ENCODE measurements around the gene WWC2.

DNA sequence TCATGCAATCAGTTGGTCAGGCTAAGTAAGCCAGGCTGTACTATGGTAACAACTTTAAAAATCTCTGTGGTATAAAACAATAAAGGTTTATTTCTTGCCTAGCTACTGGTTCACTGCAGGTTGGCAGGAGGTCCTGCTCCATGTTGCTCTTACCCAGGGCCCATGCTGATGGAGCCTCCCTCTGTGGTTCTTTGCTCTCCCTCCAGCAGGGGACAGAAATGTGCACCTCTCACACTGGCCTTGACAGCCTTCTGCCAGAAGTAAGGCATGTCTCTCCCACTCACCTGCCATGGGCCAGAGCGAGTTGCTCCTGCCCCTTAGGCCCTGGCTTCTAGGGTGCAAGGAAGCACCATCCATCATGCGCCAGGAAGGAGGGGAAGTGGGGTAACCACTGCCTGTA, 189.9 kb downstream of the WWC2 start:
- TF ChIP-seq, protein P1, sequence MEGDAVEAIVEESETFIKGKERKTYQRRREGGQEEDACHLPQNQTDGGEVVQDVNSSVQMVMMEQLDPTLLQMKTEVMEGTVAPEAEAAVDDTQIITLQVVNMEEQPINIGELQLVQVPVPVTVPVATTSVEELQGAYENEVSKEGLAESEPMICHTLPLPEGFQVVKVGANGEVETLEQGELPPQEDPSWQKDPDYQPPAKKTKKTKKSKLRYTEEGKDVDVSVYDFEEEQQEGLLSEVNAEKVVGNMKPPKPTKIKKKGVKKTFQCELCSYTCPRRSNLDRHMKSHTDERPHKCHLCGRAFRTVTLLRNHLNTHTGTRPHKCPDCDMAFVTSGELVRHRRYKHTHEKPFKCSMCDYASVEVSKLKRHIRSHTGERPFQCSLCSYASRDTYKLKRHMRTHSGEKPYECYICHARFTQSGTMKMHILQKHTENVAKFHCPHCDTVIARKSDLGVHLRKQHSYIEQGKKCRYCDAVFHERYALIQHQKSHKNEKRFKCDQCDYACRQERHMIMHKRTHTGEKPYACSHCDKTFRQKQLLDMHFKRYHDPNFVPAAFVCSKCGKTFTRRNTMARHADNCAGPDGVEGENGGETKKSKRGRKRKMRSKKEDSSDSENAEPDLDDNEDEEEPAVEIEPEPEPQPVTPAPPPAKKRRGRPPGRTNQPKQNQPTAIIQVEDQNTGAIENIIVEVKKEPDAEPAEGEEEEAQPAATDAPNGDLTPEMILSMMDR (IDR thresholded peaks at IDR 0.05) = no peak
- TF ChIP-seq EZH2 (IDR thresholded peaks at IDR 0.05) = no peak
